Dendritic cell treated with granulocyte-macrophage colony-stimulating factor and Interleukin-4, amounts not matched to agents 40 ng/mL and 50 ng/mL, for 4 days (primary cell): ENCODE results near the gene VAPA.
A peak's percentile ranks its signal among the peaks of the same experiment; 100 is the strongest.

Experiments used
- H3K27ac Mint-ChIP-seq: one replicate; pipeline ENCODE4 v1.8.0; 2022; ENCODE audit warnings: mild to moderate bottlenecking, mixed read lengths
- H3K27me3 Mint-ChIP-seq: one replicate; pipeline ENCODE4 v1.8.0; 2022; ENCODE audit warnings: mild to moderate bottlenecking, mixed read lengths
- H3K36me3 Mint-ChIP-seq: one replicate; pipeline ENCODE4 v1.8.0; 2022; ENCODE audit warnings: low read depth, mixed read lengths
- H3K4me1 Mint-ChIP-seq: one replicate; pipeline ENCODE4 v1.8.0; 2022; ENCODE audit warnings: low read depth, mixed read lengths
- H3K4me3 Mint-ChIP-seq: one replicate; pipeline ENCODE4 v1.8.0; 2022; ENCODE audit warnings: mild to moderate bottlenecking, moderate library complexity, mixed read lengths
- H3K9me3 Mint-ChIP-seq: one replicate; pipeline ENCODE4 v1.8.0; 2022; ENCODE audit warnings: mixed read lengths
- intact Hi-C: fragments of 100-400 bp; cut with micrococcal nuclease; formaldehyde crosslinking; loops from one replicate; pipeline ENCODE4 v1.15.0; 2022

Gene VAPA, protein sequence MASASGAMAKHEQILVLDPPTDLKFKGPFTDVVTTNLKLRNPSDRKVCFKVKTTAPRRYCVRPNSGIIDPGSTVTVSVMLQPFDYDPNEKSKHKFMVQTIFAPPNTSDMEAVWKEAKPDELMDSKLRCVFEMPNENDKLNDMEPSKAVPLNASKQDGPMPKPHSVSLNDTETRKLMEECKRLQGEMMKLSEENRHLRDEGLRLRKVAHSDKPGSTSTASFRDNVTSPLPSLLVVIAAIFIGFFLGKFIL

DNA sequence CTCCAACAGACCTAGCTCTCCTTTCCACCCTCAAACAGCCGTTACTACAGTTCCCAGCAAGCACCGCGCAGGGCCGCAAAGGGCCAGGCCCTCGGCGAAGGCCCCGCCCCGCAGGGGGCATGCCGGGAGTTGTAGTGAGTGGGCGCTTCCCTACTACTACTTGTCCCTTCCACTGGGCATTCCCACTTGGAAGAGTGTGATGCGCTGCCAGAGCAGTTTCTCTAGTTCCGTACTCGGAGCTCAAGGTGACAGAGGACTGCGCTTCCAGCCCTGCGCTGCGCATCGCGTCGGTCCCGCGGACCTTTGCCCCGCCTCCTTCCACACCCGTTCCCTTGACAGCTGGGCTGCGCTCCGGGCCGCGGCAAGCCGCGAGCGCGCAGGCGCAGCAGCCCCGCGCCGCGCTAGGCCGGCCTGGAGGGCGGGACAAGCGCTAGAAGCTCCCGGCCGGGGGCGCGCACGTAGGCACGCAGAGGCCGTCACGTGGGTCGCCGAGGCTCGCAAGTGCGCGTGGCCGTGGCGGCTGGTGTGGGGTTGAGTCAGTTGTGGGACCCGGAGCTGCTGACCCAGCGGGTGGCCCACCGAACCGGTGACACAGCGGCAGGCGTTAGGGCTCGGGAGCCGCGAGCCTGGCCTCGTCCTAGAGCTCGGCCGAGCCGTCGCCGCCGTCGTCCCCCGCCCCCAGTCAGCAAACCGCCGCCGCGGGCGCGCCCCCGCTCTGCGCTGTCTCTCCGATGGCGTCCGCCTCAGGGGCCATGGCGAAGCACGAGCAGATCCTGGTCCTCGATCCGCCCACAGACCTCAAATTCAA lies at the start of gene VAPA:
TSS of gene VAPA (plus strand) at position 491 of the 808 bp plus-strand sequence. CDS start at position 732, 241 bp downstream.
- Mint-ChIP-seq H3K4me1 (peaks cover 43% of the 10 kb centered on the region), H3K36me3 (peaks cover 6% of the 10 kb centered on the region), H3K27me3 (no peaks in the 10 kb centered on the region), H3K4me3 (peak within 1 kb of the TSS; percentile 91), H3K27ac (peak within 1 kb of the TSS; percentile 95), H3K9me3 (no peaks in the 10 kb centered on the region)
- intact Hi-C loops = loop anchor here (5.0 to 10.0 kb wide), 3 partner anchors 206 to 614 kb away; partner anchors contain the start of genes NAPG, PPP4R1 and RAB31

DNA sequence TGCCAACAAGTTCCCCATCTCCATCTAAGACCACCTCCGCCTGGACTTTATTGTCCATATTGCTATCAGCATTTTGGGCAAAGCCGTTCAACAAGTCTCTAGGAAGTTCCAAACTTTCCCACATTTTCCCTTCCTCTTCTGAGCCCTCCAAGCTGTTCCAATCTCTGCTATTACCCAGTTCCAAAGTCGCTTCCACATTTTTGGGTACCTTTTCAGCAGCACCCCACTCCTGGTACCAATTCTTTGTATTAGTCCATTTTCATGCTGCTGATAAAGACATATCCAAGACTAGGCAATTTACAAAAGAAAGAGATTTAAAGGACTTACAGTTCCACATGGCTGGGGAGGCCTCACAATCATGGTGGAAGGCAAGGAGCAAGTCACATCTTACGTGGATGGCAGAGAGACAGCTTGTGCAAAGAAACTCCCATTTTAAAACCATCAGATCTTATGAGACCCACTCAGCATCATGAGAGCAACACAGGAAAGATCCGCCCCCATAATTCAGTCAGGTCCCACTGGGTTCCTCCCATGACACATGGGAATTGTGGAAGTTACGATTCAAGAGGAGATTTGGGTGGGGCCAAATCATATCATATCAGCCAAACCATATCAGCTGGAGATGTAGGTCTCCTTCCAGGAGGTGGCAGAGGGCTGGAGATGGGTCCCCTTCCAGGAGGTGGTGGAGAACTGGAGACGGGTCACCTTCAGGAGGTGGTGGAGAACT lies 47.9 kb upstream of the VAPA start:
- intact Hi-C loops = loop anchor here (5.0 kb wide), 1 partner anchor 41 kb away; no protein-coding TSS in a partner anchor
- H3K4me3 Mint-ChIP-seq = no peak overlapping the region
- peaks cover 51% of the 10 kb centered on the region for H3K36me3 Mint-ChIP-seq
- H3K4me1 Mint-ChIP-seq = peaks cover 55% of the 10 kb centered on the region
- H3K27me3 Mint-ChIP-seq = no peaks in the 10 kb centered on the region
- H3K27ac Mint-ChIP-seq = peak overlapping the region; percentile 70
- H3K9me3 Mint-ChIP-seq = peaks cover 16% of the 10 kb centered on the region

DNA sequence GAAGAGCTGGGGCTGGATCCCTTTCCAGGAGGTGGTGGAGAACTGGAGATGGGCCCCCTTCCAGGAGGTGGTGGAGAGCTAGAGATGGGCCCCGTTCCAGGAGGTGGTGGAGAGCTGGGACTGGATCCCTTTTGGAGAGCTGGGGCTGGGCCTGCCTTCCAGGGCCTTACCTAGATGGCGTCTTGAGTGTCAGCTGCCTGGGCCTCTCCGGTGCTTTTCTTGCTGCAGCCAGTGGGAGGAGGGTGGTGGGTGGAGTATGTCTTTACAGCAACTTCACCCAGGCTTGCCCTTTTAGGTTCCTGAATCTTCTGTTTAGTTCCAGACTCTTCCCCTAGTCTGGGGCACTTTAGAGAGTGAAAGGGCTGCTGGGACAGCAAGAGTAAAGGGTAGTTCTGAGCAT lies 47.2 kb upstream of the VAPA start:
- no peaks in the 10 kb centered on the region for H3K27me3 Mint-ChIP-seq
- H3K36me3 Mint-ChIP-seq = peaks cover 44% of the 10 kb centered on the region
- H3K4me1 Mint-ChIP-seq = peaks cover 62% of the 10 kb centered on the region
- no peak overlapping the region for H3K4me3 Mint-ChIP-seq
- peak overlapping the region; percentile 70 for H3K27ac Mint-ChIP-seq
- peaks cover 16% of the 10 kb centered on the region for H3K9me3 Mint-ChIP-seq
- intact Hi-C loops = loop anchor here (5.0 kb wide), 1 partner anchor 41 kb away; no protein-coding TSS in a partner anchor

DNA sequence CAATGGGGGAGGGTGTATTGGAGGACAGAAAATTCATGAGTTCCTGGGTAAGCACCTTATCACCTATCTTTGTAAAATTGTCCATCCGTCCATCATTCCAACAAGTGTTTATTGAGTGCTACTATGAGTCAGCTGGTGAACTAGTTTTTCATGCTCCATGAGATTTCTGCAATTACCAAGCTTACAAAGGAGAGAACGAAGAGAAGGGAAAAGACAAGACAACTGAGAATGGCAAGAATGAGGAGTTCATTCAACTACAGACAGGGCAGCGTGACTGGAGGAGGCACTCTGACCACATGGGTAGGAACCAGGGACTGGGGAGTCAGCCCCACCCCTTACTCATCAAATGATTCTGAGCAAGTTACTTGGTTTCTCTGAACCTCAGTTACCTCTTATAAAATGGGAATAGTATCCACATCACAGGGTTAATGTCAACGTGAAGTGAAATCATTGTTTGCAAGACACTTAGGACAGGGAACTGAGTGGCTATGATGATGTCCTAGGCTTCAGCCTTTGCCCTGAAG lies 46.7 kb upstream of the VAPA start:
- Mint-ChIP-seq H3K27me3 (no peaks in the 10 kb centered on the region), H3K36me3 (peaks cover 39% of the 10 kb centered on the region), H3K4me1 (peaks cover 62% of the 10 kb centered on the region), H3K4me3 (no peak overlapping the region), H3K9me3 (peaks cover 16% of the 10 kb centered on the region), H3K27ac (peak overlapping the region; percentile 70)
- intact Hi-C loops = loop anchor here (5.0 kb wide), 1 partner anchor 40 kb away; no protein-coding TSS in a partner anchor

DNA sequence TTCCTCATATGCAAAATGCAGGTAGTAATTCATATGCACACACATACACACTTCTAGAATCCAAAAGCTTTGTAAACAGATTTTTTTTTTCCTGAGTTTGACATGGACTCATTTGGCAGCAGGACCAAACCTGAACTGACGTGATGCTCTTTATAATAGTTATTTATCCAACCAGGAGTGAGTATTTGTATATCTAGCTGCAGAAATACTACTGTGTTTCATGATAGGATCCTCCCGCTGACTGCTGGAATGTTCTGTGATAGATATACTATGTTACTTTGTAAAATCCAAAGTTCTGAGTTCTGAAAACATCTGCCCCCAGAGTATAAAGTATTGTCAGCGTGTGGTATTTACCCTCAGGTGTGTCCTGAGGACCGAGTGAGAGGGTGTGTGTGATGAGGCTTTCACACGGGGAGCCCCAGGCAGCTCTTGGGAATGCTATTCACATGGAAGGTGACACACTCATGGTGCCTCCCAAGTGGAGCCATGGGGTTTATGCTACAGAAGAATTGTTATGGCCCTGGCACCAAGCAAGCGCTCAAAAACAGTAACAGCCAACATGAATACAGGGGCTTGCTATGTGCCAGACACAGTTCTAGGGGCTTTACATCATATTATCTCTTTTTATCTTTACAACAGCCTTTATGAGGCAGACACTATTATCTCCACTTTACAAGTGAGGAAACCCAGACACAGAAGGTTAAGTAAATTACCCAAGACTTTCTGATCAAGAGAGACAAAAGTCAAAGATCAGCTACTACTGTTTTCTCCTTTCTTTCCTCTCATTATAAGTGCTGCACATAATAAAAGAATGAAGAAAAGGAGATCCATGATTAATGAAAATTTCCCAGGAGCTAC lies 44.7 kb upstream of the VAPA start:
- H3K9me3 Mint-ChIP-seq = peaks cover 16% of the 10 kb centered on the region
- H3K27ac Mint-ChIP-seq = no peak overlapping the region
- H3K4me3 Mint-ChIP-seq = no peak overlapping the region
- H3K27me3 Mint-ChIP-seq = no peaks in the 10 kb centered on the region
- intact Hi-C loops = loop anchor here (5.0 kb wide), 1 partner anchor 38 kb away; no protein-coding TSS in a partner anchor
- H3K4me1 Mint-ChIP-seq = peaks cover 56% of the 10 kb centered on the region
- H3K36me3 Mint-ChIP-seq = peaks cover 20% of the 10 kb centered on the region

DNA sequence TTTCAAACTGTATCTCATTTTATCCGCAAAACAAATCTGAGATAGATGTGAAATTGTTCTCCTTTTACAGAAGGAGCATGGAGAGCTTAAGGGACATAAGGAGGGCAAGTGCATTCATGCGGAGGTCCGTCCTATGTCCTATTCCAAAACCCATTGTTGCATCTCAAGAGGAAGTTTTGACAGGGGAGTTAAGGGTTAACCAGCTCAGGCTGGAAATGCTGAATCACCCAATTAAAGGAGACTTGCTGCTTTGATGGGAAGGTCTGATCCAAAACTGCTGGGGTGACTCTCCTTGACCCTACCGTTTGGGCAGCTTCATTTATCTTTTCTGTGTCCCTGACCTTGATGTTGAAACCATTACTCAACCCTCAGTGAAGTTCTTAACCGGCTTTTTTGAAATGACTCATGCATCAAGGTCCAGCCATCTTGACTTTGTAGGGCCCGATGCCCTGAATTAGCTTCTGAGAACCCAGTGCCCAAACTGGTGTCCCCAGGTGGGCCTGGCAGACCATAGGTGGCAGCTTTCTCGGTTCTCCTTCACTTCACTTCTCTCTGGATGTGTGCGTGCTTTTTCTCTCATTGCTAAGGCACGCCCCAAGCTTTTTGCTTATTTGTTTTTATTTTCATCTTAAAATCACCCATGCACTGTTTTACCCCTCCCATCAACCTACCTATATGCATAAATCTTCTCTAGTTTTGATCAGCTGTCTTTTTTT lies 43.9 kb upstream of the VAPA start:
- peaks cover 56% of the 10 kb centered on the region for H3K4me1 Mint-ChIP-seq
- intact Hi-C loops = loop anchor here (5.0 kb wide), 1 partner anchor 37 kb away; no protein-coding TSS in a partner anchor
- H3K27me3 Mint-ChIP-seq = no peaks in the 10 kb centered on the region
- H3K36me3 Mint-ChIP-seq = peaks cover 12% of the 10 kb centered on the region
- H3K9me3 Mint-ChIP-seq = peaks cover 14% of the 10 kb centered on the region
- no peak overlapping the region for H3K4me3 Mint-ChIP-seq
- H3K27ac Mint-ChIP-seq = peak overlapping the region; percentile 66

DNA sequence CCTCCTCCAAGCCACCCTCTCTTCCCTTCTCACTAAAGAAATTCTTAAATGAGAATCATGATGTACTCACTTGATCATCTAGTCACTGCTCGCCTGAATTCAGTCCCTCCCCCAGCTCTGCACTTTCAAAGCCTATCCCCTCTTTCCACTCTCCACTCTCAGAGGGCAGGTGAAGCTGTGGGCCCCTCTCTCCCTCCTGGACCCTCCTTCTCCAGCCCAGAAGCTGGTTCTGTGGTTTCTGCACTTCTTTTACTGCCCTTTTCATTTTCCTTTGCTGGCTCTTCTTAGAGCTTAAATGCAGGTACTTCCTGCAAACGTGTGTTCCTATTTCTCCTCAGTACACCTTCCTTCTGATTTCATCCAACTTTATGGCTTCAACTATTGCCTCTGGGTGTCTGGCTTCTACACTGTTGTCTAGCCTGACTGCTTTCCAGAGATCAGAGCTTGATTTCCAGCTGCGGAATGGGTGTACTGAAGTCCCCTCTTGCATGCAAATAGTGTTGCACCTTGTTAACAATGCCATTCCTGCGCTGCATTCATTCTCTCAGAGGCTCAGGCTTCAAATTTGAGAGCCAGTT lies 43.3 kb upstream of the VAPA start:
- H3K4me3 Mint-ChIP-seq = no peak overlapping the region
- peak overlapping the region; percentile 66 for H3K27ac Mint-ChIP-seq
- H3K36me3 Mint-ChIP-seq = peaks cover 5% of the 10 kb centered on the region
- no peaks in the 10 kb centered on the region for H3K27me3 Mint-ChIP-seq
- H3K9me3 Mint-ChIP-seq = peaks cover 8% of the 10 kb centered on the region
- H3K4me1 Mint-ChIP-seq = peaks cover 55% of the 10 kb centered on the region
- intact Hi-C loops = no loop called here

DNA sequence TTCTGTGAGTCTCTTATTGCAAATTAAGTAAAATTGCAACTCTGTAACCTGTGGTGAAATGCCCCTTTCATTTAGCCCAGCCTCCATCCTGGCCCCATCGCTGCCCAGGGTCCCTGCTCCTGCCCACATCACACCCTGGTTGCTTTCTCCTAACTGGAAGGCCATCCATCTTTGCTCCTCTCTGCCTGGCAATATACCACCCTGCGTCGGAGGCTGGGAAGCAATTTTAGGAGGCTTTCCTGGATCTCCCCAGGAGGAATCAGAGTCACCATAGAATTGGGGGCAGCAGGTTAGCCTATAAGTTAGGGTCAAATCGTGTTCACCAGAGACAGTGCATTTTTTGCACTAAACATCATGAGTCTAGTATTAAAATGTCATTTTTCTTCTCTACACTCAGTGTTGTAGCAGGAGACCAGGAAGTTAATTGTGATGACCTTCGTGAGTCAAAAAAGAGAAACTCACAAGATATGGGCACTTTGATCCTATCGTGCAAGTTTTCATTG lies 42.5 kb upstream of the VAPA start:
- Mint-ChIP-seq H3K4me3 (no peak overlapping the region), H3K36me3 (no peaks in the 10 kb centered on the region), H3K9me3 (no peaks in the 10 kb centered on the region), H3K27me3 (no peaks in the 10 kb centered on the region), H3K27ac (peak overlapping the region; percentile 16), H3K4me1 (peaks cover 47% of the 10 kb centered on the region)
- intact Hi-C loops = no loop called here

DNA sequence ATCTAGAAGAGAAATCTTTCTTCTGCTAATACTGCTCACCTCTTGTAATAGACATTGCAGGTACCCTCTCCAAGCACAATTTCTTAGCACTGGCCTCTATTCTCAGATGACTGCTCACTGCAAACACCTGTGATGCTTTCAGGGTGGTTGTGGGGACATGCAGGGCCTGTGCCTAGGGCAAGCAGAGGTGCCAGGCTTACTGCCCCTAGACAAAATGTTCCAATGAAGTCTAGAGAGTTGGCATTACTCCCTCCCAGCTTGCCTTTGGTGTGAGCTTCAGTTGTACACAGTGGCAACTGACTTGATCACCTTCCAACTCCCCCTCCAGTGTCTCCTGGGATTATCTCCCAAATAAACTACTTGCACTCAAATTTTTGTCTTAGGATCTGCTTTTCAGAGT lies 41.0 kb upstream of the VAPA start:
- Mint-ChIP-seq H3K4me3 (no peak overlapping the region), H3K27ac (no peak overlapping the region), H3K4me1 (peaks cover 36% of the 10 kb centered on the region), H3K27me3 (no peaks in the 10 kb centered on the region), H3K36me3 (no peaks in the 10 kb centered on the region), H3K9me3 (no peaks in the 10 kb centered on the region)
- intact Hi-C loops = no loop called here

DNA sequence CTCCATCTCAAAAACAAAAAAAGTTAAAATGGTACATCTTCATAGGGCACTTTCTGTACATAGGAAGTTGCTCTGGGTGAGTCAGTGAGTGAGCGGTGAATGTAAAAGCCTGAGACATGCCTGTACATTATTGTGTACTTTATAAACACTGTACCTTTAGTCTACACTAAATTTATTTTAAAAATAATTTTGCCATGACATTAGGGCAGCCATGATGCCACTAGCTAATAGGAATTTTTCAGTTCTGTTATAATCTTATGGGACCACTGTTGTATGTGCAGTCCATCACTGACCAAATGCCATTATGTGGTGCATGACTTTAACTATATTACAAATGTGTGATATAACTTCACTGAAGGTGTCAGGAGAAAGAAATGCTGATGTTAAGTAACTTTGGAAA lies 39.1 kb upstream of the VAPA start:
- Mint-ChIP-seq H3K4me3 (no peak overlapping the region), H3K27me3 (no peaks in the 10 kb centered on the region), H3K9me3 (no peaks in the 10 kb centered on the region), H3K27ac (no peak overlapping the region), H3K36me3 (no peaks in the 10 kb centered on the region), H3K4me1 (peaks cover 18% of the 10 kb centered on the region)
- intact Hi-C loops = no loop called here

DNA sequence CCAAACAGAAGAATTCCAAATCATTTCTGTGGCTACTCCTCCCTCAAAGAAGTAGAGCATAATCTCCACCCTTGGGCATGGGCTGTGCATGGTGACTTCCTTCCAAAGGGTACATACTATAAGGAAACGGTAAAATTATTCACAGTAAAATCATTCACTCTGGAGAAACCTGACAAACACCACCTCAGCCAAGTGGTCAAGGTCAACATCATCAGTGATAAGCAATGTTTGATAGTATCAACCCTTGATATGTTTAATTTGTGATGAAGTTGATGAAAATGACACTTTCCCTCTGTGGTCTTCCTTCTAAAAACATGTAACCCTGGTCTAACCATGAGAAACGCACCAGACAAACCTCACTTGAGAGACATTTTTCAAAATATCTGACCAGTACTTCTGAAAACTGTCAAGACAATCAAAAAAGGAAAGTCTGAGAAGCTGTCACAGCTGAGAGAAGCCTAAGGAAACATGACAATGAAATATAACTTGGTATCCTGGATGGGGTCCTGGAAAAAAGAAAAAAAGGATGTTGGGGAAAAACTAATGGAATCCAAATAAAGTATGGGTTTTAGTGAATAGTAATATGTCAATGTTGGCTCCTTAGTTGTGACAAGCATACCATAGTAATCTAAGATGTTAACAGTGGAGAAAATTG lies 37.5 kb upstream of the VAPA start:
- Mint-ChIP-seq H3K4me1 (peaks cover 2% of the 10 kb centered on the region), H3K4me3 (no peak overlapping the region), H3K27me3 (no peaks in the 10 kb centered on the region), H3K36me3 (no peaks in the 10 kb centered on the region), H3K27ac (no peak overlapping the region), H3K9me3 (no peaks in the 10 kb centered on the region)
- intact Hi-C loops = no loop called here
